HUES48 (cell line): Measurements from ENCODE around the gene ASPHD1.

Experiments
- H3K27ac ChIP-seq: one replicate; pipeline ENCODE4 v1.7.0; 2013; ENCODE audit warnings: low read depth, low read length, inconsistent platforms
- H3K27me3 ChIP-seq: 2 replicates; pipeline ENCODE4 v1.6.1; 2013; ENCODE audit warnings: mild to moderate bottlenecking, low read length; ENCODE audit not compliant: control insufficient read depth, insufficient read depth
- H3K36me3 ChIP-seq: 2 replicates; pipeline ENCODE4 v1.6.1; 2013; ENCODE audit warnings: low read length; ENCODE audit not compliant: control insufficient read depth, insufficient read depth
- H3K4me1 ChIP-seq: 2 replicates; pipeline ENCODE4 v1.6.1; 2013; ENCODE audit warnings: mild to moderate bottlenecking, low read length; ENCODE audit not compliant: control insufficient read depth, insufficient read depth
- H3K4me3 ChIP-seq: 2 replicates; pipeline ENCODE4 v1.5.1; 2013; ENCODE audit warnings: mild to moderate bottlenecking, low read depth, low read length
- H3K9ac ChIP-seq: 2 replicates; pipeline ENCODE4 v1.6.1; 2013; ENCODE audit warnings: mild to moderate bottlenecking, low read depth, low read length, moderate library complexity
- H3K9me3 ChIP-seq: 2 replicates; pipeline ENCODE4 v1.6.1; 2013; ENCODE audit warnings: low read length; ENCODE audit not compliant: control insufficient read depth, insufficient read depth

The ASPHD1 gene, protein sequence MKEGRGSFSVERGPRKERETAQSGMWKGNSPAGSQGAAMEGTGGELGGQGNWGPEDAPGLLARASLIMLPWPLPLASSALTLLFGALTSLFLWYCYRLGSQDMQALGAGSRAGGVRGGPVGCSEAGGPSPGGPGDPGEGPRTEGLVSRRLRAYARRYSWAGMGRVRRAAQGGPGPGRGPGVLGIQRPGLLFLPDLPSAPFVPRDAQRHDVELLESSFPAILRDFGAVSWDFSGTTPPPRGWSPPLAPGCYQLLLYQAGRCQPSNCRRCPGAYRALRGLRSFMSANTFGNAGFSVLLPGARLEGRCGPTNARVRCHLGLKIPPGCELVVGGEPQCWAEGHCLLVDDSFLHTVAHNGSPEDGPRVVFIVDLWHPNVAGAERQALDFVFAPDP

DNA sequence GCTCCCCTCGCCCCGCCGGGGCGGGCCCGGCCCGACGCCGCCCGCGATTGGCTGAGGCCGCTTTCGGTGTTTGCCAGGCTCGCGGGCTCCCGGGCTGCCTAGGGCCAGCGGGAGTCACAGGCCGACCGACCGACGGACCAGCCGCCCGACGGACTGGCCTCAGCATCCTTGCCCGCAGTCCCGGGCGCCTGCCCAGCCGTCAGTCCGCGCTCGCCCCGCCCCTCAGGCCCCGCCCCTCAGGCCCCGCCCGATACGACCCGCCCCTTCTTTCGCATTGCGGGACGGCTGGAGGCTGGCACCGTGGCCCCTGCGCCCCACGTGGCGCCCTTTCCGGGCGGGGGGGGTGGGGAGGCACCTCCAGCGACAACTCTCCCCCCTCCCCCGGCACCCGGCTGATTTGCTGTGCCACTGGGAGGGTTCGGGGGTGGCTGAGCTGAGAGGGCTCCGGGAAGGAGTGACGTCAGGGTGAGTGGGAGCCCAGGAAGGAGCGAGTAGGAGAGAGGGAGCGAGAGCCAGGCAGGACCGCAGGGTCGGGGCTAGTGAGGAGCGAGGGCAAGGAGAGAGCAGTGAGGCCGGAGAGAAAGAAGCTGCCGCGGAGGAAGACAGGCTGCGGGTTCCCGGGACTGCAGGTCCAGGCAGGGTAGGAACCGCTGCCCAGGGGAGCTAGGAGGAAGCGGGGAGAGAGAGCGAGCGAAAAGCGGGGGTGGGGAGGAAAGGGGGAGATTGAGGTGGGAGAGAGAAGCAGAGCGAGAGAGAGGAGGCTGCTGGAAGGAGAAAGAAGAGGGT is at the start of gene ASPHD1:
TSS of gene ASPHD1 (plus strand) at position 387 of the 786 bp plus-strand sequence. CDS start 484 bp downstream, outside the sequence.
- peak within 1 kb of the TSS; percentile 85 for H3K4me3 ChIP-seq
- H3K4me1 ChIP-seq: peaks cover 13% of the 10 kb centered on the region
- peaks cover 18% of the 10 kb centered on the region for H3K36me3 ChIP-seq
- H3K9me3 ChIP-seq: no peaks in the 10 kb centered on the region
- H3K27ac ChIP-seq: peak within 1 kb of the TSS; percentile 89
- H3K27me3 ChIP-seq: no peaks in the 10 kb centered on the region
- peak within 1 kb of the TSS; percentile 70 for H3K9ac ChIP-seq

DNA sequence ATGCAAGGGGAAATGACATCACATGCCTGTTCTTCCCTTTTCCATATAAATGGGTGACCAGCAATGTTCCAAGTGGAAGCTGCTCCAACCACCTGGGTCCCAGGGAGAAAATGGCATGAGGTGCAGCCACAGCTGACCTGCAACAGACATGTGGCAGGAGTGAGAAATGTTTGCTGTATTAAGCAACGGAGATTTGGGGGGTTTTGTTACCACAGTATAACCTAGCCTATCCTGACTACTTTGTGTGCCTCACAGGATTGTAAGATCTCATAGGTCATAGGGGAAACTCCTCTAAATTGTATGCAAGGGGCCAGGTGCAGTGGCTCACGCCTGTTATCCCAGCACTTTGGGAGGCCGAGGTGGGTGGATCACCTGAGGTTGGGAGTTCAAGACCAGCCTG is 49.3 kb upstream of the ASPHD1 start:
- Histone ChIP-seq H3K27me3 (no peaks in the 10 kb centered on the region), H3K9ac (no peak overlapping the region), H3K36me3 (no peaks in the 10 kb centered on the region), H3K4me3 (no peak overlapping the region), H3K4me1 (no peaks in the 10 kb centered on the region; the same call in 1 of the 2 replicates), H3K27ac (no peak overlapping the region), H3K9me3 (no peaks in the 10 kb centered on the region)

DNA sequence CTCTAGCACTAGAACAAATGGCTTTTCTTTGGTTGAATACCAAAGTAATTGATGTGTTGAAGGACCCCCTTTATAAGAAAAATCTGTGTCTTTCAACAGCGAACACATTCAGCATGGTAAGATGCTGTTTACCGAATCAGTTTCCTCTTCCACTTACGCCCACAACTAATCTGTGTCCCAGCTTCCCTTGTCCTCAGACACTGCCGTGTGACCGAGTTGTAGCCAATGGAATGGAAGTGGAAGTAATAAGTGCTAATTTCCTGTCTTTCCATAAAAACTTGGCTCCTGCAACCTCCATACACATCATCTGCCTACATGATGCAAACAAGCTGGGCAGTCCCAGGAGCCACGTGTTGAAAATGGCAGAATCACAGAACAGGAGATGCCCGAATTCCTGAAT is 47.6 kb upstream of the ASPHD1 start:
- Histone ChIP-seq H3K27ac (no peak overlapping the region), H3K4me1 (no peaks in the 10 kb centered on the region; the same call in 1 of the 2 replicates), H3K36me3 (no peaks in the 10 kb centered on the region), H3K9me3 (no peaks in the 10 kb centered on the region), H3K9ac (no peak overlapping the region), H3K27me3 (no peaks in the 10 kb centered on the region), H3K4me3 (no peak overlapping the region)

DNA sequence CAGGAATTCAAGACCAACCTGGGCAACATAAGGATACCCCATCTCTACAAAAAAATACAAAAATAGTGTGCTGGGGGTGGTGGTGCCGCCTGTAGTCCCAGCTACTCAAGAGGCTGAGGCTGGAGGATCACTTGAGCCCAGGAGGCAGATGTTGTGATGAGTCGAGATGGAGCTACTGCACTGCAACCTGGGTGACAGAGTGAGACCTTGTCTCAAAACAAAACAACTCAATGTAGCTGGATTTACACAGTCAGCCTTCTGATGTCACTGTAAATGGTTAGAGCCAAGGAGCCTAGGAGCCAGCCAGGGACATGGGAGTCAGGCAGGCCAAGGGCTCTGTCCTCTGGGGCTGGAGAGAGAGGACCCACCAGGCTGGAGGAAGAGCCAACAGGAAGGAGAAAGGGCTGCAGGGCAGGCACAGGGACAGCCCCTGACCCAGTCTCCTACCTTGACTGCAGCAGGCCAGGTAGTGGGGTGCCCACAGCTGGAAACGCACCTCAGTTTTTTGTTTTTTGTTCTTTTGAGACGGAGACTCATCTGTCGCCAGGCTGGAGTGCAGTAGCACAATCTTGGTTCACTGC is 45.7 kb upstream of the ASPHD1 start:
- H3K9ac ChIP-seq: no peak overlapping the region
- no peak overlapping the region for H3K4me3 ChIP-seq
- no peak overlapping the region for H3K27ac ChIP-seq
- H3K9me3 ChIP-seq: no peaks in the 10 kb centered on the region
- peaks cover 15% of the 10 kb centered on the region for H3K36me3 ChIP-seq
- no peaks in the 10 kb centered on the region for H3K4me1 ChIP-seq
- no peaks in the 10 kb centered on the region for H3K27me3 ChIP-seq

DNA sequence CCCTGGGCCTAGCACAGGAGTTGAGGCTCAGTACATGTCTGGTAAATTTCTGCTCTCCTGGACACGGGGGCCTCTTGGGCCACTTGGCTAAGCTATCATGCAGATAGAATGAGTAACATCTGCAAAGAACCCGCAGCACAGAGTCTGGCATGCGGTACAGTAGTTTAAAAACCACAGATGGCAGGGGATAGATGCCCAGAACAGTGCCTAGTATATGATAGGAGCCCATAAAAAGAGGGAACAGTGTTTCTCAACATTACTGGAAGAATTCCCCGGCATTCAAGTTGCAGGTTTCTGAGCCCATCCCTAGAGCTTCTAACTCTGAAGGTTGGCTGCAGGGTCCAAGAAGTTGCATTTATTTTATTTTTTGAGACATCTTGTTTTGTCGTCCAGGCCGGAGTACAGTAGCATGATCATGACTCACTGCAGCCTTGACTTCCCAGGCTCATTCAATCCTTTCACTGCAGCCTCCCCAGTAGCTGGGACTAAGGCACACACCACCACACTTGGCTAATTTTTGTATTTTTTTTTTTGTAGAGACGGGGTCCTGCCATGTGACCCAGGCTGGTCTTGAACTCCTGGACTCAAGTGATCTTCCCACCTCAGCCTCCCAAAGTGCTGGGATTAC is 43.0 kb upstream of the ASPHD1 start:
- no peak overlapping the region for H3K27ac ChIP-seq
- H3K4me3 ChIP-seq: no peak overlapping the region
- no peaks in the 10 kb centered on the region for H3K4me1 ChIP-seq
- H3K9me3 ChIP-seq: no peaks in the 10 kb centered on the region
- H3K9ac ChIP-seq: no peak overlapping the region
- H3K36me3 ChIP-seq: peaks cover 30% of the 10 kb centered on the region
- H3K27me3 ChIP-seq: no peaks in the 10 kb centered on the region

DNA sequence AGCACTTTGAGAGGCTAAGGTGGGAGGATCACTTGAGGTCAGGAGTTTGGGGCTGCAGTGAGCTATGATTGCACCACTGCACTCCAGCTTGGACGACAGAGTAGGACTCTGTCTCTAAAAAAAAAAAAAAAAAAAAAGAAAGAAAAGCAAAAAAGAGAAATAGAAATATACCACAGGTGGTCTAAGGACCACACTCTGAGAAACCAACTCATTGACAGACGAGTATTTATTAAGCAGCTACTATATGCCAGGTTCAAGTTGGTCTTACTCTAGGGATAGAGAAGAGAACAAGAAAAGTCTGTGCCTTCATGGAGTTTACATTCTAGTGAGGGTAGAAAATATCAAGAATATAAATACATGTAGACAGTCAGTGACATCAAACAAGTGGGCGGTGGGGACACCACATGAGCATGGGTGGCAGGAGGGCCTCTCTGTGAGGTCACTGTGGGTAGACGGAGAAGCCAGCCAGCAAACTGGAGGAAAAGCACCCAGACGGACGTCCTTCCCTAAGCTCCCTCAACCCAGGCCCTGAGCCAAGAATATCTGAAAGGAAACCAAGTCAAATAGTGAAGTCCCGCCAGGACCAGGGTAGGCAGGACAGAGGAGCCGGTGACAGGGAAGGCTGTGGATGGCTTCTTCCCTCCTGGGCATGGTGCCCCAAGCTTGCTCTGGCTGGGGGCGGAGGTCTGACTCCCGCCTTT is 42.0 kb upstream of the ASPHD1 start:
- Histone ChIP-seq H3K27ac (no peak overlapping the region), H3K4me1 (no peaks in the 10 kb centered on the region), H3K27me3 (no peaks in the 10 kb centered on the region), H3K9ac (no peak overlapping the region), H3K36me3 (peaks cover 30% of the 10 kb centered on the region), H3K9me3 (no peaks in the 10 kb centered on the region), H3K4me3 (no peak overlapping the region)

DNA sequence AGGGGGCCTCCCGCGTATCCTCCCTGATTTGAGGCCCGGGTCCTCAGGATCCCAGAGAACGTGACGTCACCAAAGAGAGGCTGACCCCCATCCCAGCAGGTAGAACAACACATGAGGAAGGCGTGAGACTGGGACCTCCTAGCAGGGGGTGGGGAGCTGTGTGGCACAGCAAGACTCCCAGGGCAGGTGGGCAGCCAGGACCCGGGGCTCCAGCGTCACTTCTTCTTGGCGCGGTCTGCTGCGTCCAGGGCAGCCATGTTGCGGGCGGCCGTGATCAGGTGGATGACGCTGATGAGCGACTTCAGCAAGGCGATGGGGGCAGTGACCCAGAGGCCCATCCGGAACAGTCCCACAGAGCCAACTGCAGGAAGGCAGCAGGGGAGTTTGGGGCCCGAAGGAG is 41.3 kb upstream of the ASPHD1 start:
- peaks cover 4% of the 10 kb centered on the region; the same call in 1 of the 2 replicates for H3K4me1 ChIP-seq
- no peaks in the 10 kb centered on the region for H3K9me3 ChIP-seq
- peaks cover 30% of the 10 kb centered on the region for H3K36me3 ChIP-seq
- H3K27me3 ChIP-seq: no peaks in the 10 kb centered on the region
- no peak overlapping the region for H3K9ac ChIP-seq
- H3K27ac ChIP-seq: no peak overlapping the region
- H3K4me3 ChIP-seq: no peak overlapping the region

DNA sequence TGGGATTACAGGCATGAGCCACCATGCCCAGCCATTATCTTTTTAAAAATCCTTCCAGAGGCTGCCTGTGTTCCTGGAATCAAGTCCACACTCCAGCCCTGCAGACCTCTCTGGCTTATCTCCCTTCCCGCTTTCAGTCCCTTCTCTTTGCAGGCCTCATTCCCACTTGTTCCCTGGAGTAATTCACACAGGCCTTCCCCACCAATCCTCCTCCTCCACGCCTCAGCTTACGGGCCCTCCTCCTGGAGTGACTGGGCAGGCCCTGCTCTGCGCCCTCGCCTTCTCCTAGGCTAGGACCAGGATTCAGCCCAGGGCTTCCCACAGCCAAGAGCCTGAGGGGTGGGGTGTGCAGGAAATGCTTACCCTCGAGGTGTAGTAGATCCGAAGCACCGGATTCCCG is 40.1 kb upstream of the ASPHD1 start:
- no peaks in the 10 kb centered on the region for H3K9me3 ChIP-seq
- H3K9ac ChIP-seq: no peak overlapping the region
- no peak overlapping the region for H3K4me3 ChIP-seq
- no peak overlapping the region for H3K27ac ChIP-seq
- no peaks in the 10 kb centered on the region for H3K27me3 ChIP-seq
- H3K4me1 ChIP-seq: peaks cover 4% of the 10 kb centered on the region; the same call in 1 of the 2 replicates
- H3K36me3 ChIP-seq: peaks cover 30% of the 10 kb centered on the region

DNA sequence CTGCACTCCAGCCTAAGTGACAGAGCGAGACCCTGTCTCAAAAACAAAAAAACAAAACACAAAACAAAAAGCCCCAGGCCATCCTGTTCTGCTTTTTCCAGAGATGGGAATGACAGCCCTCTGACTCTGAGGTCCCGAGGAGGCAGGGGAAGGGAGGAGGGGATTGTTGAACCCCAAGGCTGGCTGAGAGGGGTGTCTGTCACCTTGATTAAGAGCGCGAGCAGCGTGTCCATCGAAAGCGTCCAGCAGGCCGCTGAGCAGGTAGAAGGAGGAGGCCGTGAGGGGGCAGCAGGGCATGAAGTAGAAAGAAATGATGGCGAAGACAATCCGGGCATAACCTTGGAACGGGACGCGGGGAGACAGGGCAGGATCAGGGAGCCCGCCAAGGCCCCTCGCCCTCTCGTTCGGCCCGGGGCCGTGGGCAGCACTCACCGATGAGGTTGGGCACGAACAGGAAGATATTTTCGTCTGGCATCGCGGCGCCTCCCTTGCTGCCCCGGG is 37.9 kb upstream of the ASPHD1 start:
- peaks cover 4% of the 10 kb centered on the region; the same call in 1 of the 2 replicates for H3K4me1 ChIP-seq
- no peaks in the 10 kb centered on the region for H3K9me3 ChIP-seq
- peak overlapping the region; percentile 97 for H3K4me3 ChIP-seq
- H3K36me3 ChIP-seq: peaks cover 30% of the 10 kb centered on the region
- no peaks in the 10 kb centered on the region for H3K27me3 ChIP-seq
- peak overlapping the region; percentile 99; the same call in 1 of the 2 replicates for H3K9ac ChIP-seq
- peak overlapping the region; percentile 99 for H3K27ac ChIP-seq
